Body of pancreas (tissue), 4 donors: Measurements from ENCODE around the gene C4orf33.

Experiments
- POLR2A ChIP-seq, 3 donors: fragments of 450-650 bp; IDR thresholded peaks; one replicate each; pipeline ENCODE4 v1.6.1; 2016; ENCODE audit warnings: antibody characterized with exemption in 3 of 3, mild to moderate bottlenecking in 2 of 3
- TF ChIP-seq, protein P1 (sequence below), 7 experiments: fragments of 450-650 bp in 4 of 7; fragments of 200-600 bp in 3 of 7; sonication (generic) in 3 of 7; IDR thresholded peaks; one replicate each; pipeline ENCODE4 v1.5.1; 2016 to 2019; ENCODE audit warnings: antibody characterized with exemption in 7 of 7

DNA sequence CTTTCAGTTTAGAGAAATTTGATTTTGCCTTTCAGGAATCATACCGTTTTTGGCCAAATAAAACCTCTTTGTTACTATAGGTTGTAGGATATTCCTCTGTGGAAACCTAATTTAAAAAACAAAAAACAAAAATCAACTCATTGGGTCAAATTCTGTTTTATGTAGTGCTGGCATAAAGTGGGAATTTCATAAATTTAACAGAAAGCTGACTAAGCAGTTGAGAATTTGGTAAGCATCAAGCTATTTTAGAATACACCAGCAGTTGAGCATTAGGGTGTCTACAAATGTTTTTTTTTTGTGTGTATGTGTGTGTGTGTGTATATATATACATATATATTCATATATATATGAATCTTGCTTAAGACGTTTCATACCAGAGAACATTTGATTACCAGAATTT is 47.4 kb downstream of the C4orf33 start:
- TF ChIP-seq, protein P1, sequence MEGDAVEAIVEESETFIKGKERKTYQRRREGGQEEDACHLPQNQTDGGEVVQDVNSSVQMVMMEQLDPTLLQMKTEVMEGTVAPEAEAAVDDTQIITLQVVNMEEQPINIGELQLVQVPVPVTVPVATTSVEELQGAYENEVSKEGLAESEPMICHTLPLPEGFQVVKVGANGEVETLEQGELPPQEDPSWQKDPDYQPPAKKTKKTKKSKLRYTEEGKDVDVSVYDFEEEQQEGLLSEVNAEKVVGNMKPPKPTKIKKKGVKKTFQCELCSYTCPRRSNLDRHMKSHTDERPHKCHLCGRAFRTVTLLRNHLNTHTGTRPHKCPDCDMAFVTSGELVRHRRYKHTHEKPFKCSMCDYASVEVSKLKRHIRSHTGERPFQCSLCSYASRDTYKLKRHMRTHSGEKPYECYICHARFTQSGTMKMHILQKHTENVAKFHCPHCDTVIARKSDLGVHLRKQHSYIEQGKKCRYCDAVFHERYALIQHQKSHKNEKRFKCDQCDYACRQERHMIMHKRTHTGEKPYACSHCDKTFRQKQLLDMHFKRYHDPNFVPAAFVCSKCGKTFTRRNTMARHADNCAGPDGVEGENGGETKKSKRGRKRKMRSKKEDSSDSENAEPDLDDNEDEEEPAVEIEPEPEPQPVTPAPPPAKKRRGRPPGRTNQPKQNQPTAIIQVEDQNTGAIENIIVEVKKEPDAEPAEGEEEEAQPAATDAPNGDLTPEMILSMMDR (IDR thresholded peaks at IDR 0.05), result no peak
- no peak for TF ChIP-seq POLR2A (IDR thresholded peaks at IDR 0.05)
